Panc1 (cell line): Measurements from ENCODE around the gene SERP2. TPM values are rescaled to one million over a fixed set of nuclear protein-coding genes. Genes with fewer than 3 reads are reported as not detected.

ENCODE experiments used
- ATAC-seq: fragments of 200-7000 bp; cut with Tn5 transposase; 2 replicates; pipeline ENCODE4 v1.9.1; 2020; ENCODE audit warnings: mild to moderate bottlenecking, moderate library complexity
- BruUV-seq: library from RNA; stranded (reverse); fragments of 400-500 nt; replicated peaks from 2 replicates; lab custom pipeline; 2021; lab: Mats Ljungman, UMichigan
- CTCF ChIA-PET: fragments of 300-600 bp; sonication (Branson Sonifier 250); formaldehyde crosslinking; loops from one replicate; lab custom pipeline; 2022; ENCODE audit warnings: antibody characterized with exemption; lab: Charles Lee
- POLR2A ChIA-PET: fragments of 300-600 bp; sonication (Branson Sonifier 250); formaldehyde crosslinking; loops from one replicate; lab custom pipeline; 2022; ENCODE audit warnings: antibody characterized with exemption; lab: Charles Lee
- DNase-seq: peaks from one replicate; pipeline ENCODE4 v3.0.0-alpha.2; 2010; ENCODE audit warnings: low read depth, low spot score
- H3K27ac ChIP-seq: 2 replicates; pipeline ENCODE4 v1.5.1; 2011; ENCODE audit warnings: mild to moderate bottlenecking, low read length, inconsistent platforms
- H3K27me3 ChIP-seq: fragments of 200-500 bp; sonication (Bioruptor generic); 2 replicates; pipeline ENCODE4 v1.6.0; 2014; ENCODE audit warnings: low read length, inconsistent platforms; ENCODE audit not compliant: control insufficient read depth, insufficient read depth
- H3K36me3 ChIP-seq: fragments of 200-500 bp; sonication (Bioruptor generic); 2 replicates; pipeline ENCODE4 v1.5.1; 2014; ENCODE audit warnings: inconsistent platforms, mild to moderate bottlenecking, low read length, moderate library complexity; ENCODE audit not compliant: control insufficient read depth, insufficient read depth
- H3K4me1 ChIP-seq: 2 replicates; pipeline ENCODE4 v1.5.1; 2011; ENCODE audit warnings: inconsistent platforms, mild to moderate bottlenecking, low read length, moderate library complexity; ENCODE audit not compliant: control insufficient read depth, insufficient read depth
- H3K4me3 ChIP-seq, 2 experiments: 2 replicates each; pipeline ENCODE4 v1.5.1; 2011 to 2012; ENCODE audit warnings: low read depth in 2 of 2, low read length in 2 of 2, mild to moderate bottlenecking in 2 of 2, inconsistent platforms in 1 of 2, moderate library complexity in 1 of 2
- H3K9me3 ChIP-seq: fragments of 200-500 bp; sonication (Bioruptor generic); 2 replicates; pipeline ENCODE4 v1.5.1; 2014; ENCODE audit warnings: low read depth, mild to moderate bottlenecking, inconsistent platforms, low read length, moderate library complexity; ENCODE audit not compliant: control insufficient read depth, insufficient read depth
- POLR2AphosphoS5 ChIP-seq: IDR thresholded peaks from 2 replicates; pipeline ENCODE4 v1.6.1; 2012; ENCODE audit warnings: mild to moderate bottlenecking, low read depth, low read length, moderate library complexity
- REST ChIP-seq, 2 experiments: IDR thresholded peaks; 2 replicates each; pipeline ENCODE4 v1.6.1; 2011 to 2012; ENCODE audit warnings: low read depth in 2 of 2, control low read depth in 1 of 2, low read length in 1 of 2, mild to moderate bottlenecking in 1 of 2, moderate library complexity in 1 of 2; ENCODE audit not compliant: insufficient read depth in 1 of 2
- SIN3A ChIP-seq: IDR thresholded peaks from 2 replicates; pipeline ENCODE4 v1.6.1; 2012; ENCODE audit warnings: low read depth, mild to moderate bottlenecking, low read length, moderate library complexity, borderline replicate concordance; ENCODE audit not compliant: insufficient read depth
- TCF7L2 ChIP-seq: IDR thresholded peaks from 2 replicates; pipeline ENCODE4 v1.6.1; 2011; ENCODE audit warnings: mild to moderate bottlenecking, low read depth, low read length, inconsistent platforms
- in situ Hi-C: cut with HindIII; loops from 2 replicates; pipeline ENCODE4 v1.10.0; 2016; ENCODE audit warnings: low sequenced_read_pairs, low pct_unique_long_range_greater_than_20kb
- intact Hi-C: fragments of 100-400 bp; cut with micrococcal nuclease; formaldehyde crosslinking; loops from one replicate; pipeline ENCODE4 v1.10.0; 2022; ENCODE audit not compliant: unreplicated experiment
- total RNA-seq: library from RNA; stranded (reverse); gene quantifications from one replicate; pipeline ENCODE4 v1.2.1, GENCODE V29; 2021; ENCODE audit not compliant: unreplicated experiment
- TF ChIP-seq, protein P1 (sequence below): fragments of 450-650 bp; IDR thresholded peaks from 2 replicates; pipeline ENCODE4 v1.5.1; 2017; ENCODE audit warnings: mild to moderate bottlenecking

The SERP2 gene
- total RNA-seq, 1 experiment from 2014 or later: 0.18 TPM

DNA sequence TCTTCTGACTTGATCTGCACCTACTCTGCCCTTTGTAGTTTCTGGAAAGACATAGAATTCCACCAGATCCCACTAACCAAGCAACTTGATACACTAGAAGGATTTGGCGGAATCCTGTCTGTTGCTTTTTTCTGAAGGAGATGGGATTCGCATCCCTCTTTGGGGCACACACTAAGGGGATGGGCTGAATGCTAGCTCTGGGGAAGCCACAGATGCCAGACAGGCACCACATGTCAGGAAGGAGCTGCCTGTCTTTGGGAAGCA, 52.1 kb downstream of the SERP2 start:
- POLR2A ChIA-PET: no interaction called here
- BruUV-seq: no TSS peak
- in situ Hi-C loops (no loop called here), intact Hi-C loops (no loop called here)
- Histone ChIP-seq H3K27me3 (no peaks in the 10 kb centered on the region), H3K4me3 (no peak overlapping the region), H3K36me3 (no peaks in the 10 kb centered on the region), H3K4me1 (no peaks in the 10 kb centered on the region), H3K9me3 (no peaks in the 10 kb centered on the region), H3K27ac (no peak overlapping the region)
- CTCF ChIA-PET: interaction anchor here (0.6 kb wide), 1 partner anchor 530 kb away, joined by 3 read pairs; no protein-coding TSS in a partner anchor
- DNase-seq: no peak
- no peak for ATAC-seq
- TF ChIP-seq TCF7L2: no peak
- no peak for TF ChIP-seq SIN3A
- TF ChIP-seq POLR2AphosphoS5: no peak
- TF ChIP-seq REST (IDR thresholded peaks at IDR 0.05; ENCODE audit: insufficient read depth in 1 of 2, low read depth in 2 of 2, low read length in 1 of 2): no peak
- TF ChIP-seq, protein P1, sequence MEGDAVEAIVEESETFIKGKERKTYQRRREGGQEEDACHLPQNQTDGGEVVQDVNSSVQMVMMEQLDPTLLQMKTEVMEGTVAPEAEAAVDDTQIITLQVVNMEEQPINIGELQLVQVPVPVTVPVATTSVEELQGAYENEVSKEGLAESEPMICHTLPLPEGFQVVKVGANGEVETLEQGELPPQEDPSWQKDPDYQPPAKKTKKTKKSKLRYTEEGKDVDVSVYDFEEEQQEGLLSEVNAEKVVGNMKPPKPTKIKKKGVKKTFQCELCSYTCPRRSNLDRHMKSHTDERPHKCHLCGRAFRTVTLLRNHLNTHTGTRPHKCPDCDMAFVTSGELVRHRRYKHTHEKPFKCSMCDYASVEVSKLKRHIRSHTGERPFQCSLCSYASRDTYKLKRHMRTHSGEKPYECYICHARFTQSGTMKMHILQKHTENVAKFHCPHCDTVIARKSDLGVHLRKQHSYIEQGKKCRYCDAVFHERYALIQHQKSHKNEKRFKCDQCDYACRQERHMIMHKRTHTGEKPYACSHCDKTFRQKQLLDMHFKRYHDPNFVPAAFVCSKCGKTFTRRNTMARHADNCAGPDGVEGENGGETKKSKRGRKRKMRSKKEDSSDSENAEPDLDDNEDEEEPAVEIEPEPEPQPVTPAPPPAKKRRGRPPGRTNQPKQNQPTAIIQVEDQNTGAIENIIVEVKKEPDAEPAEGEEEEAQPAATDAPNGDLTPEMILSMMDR: no peak

DNA sequence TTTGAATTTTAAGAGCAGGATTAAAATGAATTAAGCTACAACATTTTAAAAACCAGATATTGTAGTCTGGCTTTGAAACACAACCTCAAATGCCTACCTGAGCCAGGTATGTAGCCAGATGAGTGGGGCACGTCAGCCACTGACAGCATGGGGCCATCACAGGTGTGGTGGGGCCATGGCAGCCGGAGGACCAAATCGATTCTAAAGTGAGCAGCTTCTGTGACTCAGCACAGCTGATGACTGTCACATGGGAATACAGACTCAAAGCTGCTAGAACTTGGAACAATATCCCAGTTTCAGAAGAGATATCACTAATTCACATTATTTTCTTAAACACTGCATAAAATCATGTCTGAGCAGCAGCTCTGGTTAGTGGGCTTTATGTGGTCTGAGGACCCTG, 52.8 kb downstream of the SERP2 start:
- ChIA-PET CTCF (interaction anchor here (0.6 kb wide), 1 partner anchor 530 kb away, joined by 3 read pairs; no protein-coding TSS in a partner anchor), POLR2A (no interaction called here)
- Histone ChIP-seq H3K27ac (no peak overlapping the region), H3K4me3 (no peak overlapping the region), H3K36me3 (no peaks in the 10 kb centered on the region), H3K9me3 (no peaks in the 10 kb centered on the region), H3K4me1 (no peaks in the 10 kb centered on the region), H3K27me3 (no peaks in the 10 kb centered on the region)
- no TSS peak for BruUV-seq
- ATAC-seq: no peak
- intact Hi-C loops: no loop called here
- no peak for DNase-seq
- in situ Hi-C loops: no loop called here
- no peak for TF ChIP-seq TCF7L2
- TF ChIP-seq REST (IDR thresholded peaks at IDR 0.05; ENCODE audit: insufficient read depth in 1 of 2, low read depth in 2 of 2, low read length in 1 of 2): no peak
- TF ChIP-seq SIN3A: no peak
- TF ChIP-seq, protein P1: no peak
